ENCODE data around the gene SLC16A1. TPM values are rescaled to one million over a fixed set of nuclear protein-coding genes. Genes with fewer than 3 reads are reported as not detected.
A peak's percentile ranks its signal among the peaks of the same experiment; 100 is the strongest.
"Not testable (repeated sequence)": the region's sequence is repeated elsewhere in the genome, so short reads cannot be mapped to it uniquely, and the experiment has no call there.

Gene SLC16A1
- total and polyA plus RNA-seq, 11 donors: 60.5 to 192 (median 124) TPM

GRCh38 chr1:112983537-112984131, 27.6 kb upstream of the SLC16A1 start:
- intact Hi-C loops (cut with DNase I): loop anchor here in 1 of 10 donors (2.0 kb wide), 1 partner anchor 27 kb away; the partner anchor contains the start of gene SLC16A1
- Histone ChIP-seq H3K4me3 (no peak overlapping the region), H3K9me3 (no peaks in the 10 kb centered on the region), H3K4me1 (peaks cover 0 to 52% (median 23%) of the 10 kb centered on the region in 12 donors), H3K36me3 (no peaks in the 10 kb centered on the region), H3K27ac (peak overlapping the region; percentile 64 to 93 (median 83)), H3K27me3 (no peaks in the 10 kb centered on the region)
- 56 to 60% (median 57%) methylated on average over 6 of the region's 6 CpGs for WGBS, 4 donors
- TF ChIP-seq POLR2A (IDR thresholded peaks at IDR 0.05) (no peak), CTCF (IDR thresholded peaks at IDR 0.05) (no peak)
- peak; percentile 10 to 52 (median 34) for ATAC-seq
- no peak for DNase-seq

GRCh38 chr1:112982853-112983536, 27.0 kb upstream of the SLC16A1 start:
- Histone ChIP-seq H3K27ac (peak overlapping the region; percentile 64 to 93 (median 83)), H3K9me3 (no peaks in the 10 kb centered on the region), H3K4me1 (peaks cover 0 to 52% (median 21%) of the 10 kb centered on the region in 12 donors), H3K27me3 (no peaks in the 10 kb centered on the region), H3K36me3 (no peaks in the 10 kb centered on the region), H3K4me3 (no peak overlapping the region)
- no peak for TF ChIP-seq POLR2A (IDR thresholded peaks at IDR 0.05)
- peak in 4 of 5 donors; percentile 44 to 64 (median 58) for DNase-seq
- 21 to 29% (median 25%) methylated on average over 5 of the region's 5 CpGs for WGBS, 4 donors
- intact Hi-C loops (cut with DNase I): loop anchor here in 1 of 10 donors (2.0 kb wide), 1 partner anchor 26 kb away; the partner anchor contains the start of gene SLC16A1
- ATAC-seq: peak; percentile 91 to 96 (median 94)

- no peak for TF ChIP-seq CTCF (IDR thresholded peaks at IDR 0.05)
- TF ChIP-seq POLR2A (IDR thresholded peaks at IDR 0.05): no peak
- Histone ChIP-seq H3K9me3 (no peaks in the 10 kb centered on the region), H3K36me3 (no peaks in the 10 kb centered on the region), H3K27me3 (no peaks in the 10 kb centered on the region), H3K4me3 (no peak overlapping the region), H3K4me1 (peaks cover 0 to 50% (median 21%) of the 10 kb centered on the region in 12 donors), H3K27ac (peak overlapping the region; percentile 64 to 93 (median 83))
- 82 to 87% (median 83%) methylated on average over 2 of the region's 2 CpGs for WGBS, 4 donors
- intact Hi-C loops (cut with DNase I): loop anchor here in 1 of 10 donors (2.0 kb wide), 1 partner anchor 26 kb away; the partner anchor contains the start of gene SLC16A1
- ATAC-seq (no peak), DNase-seq (no peak)
These were observed 26.3 kb upstream of the SLC16A1 start for GRCh38 chr1:112982328-112982727.

- intact Hi-C loops (cut with DNase I): loop anchor here in 1 of 10 donors (2.0 kb wide), 1 partner anchor 25 kb away; the partner anchor contains the start of gene SLC16A1
- not testable (repeated sequence) for ATAC-seq, H3K4me3 ChIP-seq, H3K27me3 ChIP-seq, H3K9me3 ChIP-seq, DNase-seq, H3K36me3 ChIP-seq
- 93 to 96% (median 95%) methylated on average over 8 of the region's 8 CpGs for WGBS, 4 donors
- Histone ChIP-seq H3K27ac (peak overlapping the region in 6 of 12 donors; percentile 76 to 93 (median 87)), H3K4me1 (peaks cover 0 to 50% (median 21%) of the 10 kb centered on the region in 12 donors)
These were observed 25.8 kb upstream of the SLC16A1 start for GRCh38 chr1:112981834-112982233.

- no peaks in the 10 kb centered on the region for H3K9me3 ChIP-seq
- DNase-seq: no peak
- no peak overlapping the region for H3K4me3 ChIP-seq
- no peaks in the 10 kb centered on the region for H3K36me3 ChIP-seq
- ATAC-seq: no peak
- H3K4me1 ChIP-seq: peaks cover 0 to 49% (median 21%) of the 10 kb centered on the region in 12 donors
- H3K27ac ChIP-seq: peak overlapping the region in 2 of 12 donors; percentile 76 to 85
- no peak for TF ChIP-seq POLR2A (IDR thresholded peaks at IDR 0.05)
- TF ChIP-seq CTCF (IDR thresholded peaks at IDR 0.05): no peak
- H3K27me3 ChIP-seq: no peaks in the 10 kb centered on the region
- intact Hi-C loops (cut with DNase I): no loop called here
- 88 to 96% (median 93%) methylated on average over 1 of the region's 1 CpG for WGBS, 4 donors
These were observed 25.4 kb upstream of the SLC16A1 start for GRCh38 chr1:112981426-112981825.
